PFSK-1 (cell line): ENCODE results near the gene PCDHGA4.

ENCODE experiments used
- FOXP2 ChIP-seq: optimal IDR thresholded peaks from 2 replicates; pipeline ENCODE3; 2011; ENCODE audit warnings: borderline replicate concordance, control low read depth, inconsistent platforms; ENCODE audit not compliant: insufficient read depth; ENCODE audit errors: extremely low read length, extremely low read depth
- POLR2AphosphoS5 ChIP-seq: IDR thresholded peaks from 2 replicates; pipeline ENCODE4 v1.6.1; 2012; ENCODE audit warnings: low read depth, mild to moderate bottlenecking, control low read depth, low read length, moderate library complexity
- SIN3A ChIP-seq: IDR thresholded peaks from 2 replicates; pipeline ENCODE4 v1.6.1; 2012; ENCODE audit warnings: mild to moderate bottlenecking, low read length, moderate library complexity, borderline replicate concordance; ENCODE audit not compliant: insufficient read depth
- TAF1 ChIP-seq: IDR thresholded peaks from 2 replicates; pipeline ENCODE4 v1.6.1; 2012; ENCODE audit warnings: low read length, control low read depth, borderline replicate concordance; ENCODE audit not compliant: insufficient read depth
- TF ChIP-seq, protein P1 (sequence below), 2 experiments: IDR thresholded peaks; 2 replicates each; pipeline versions ENCODE4 v1.6.1 to v1.8.0; 2011 to 2012; ENCODE audit warnings: low read depth in 2 of 2, low read length in 2 of 2, control low read depth in 1 of 2, inconsistent platforms in 1 of 2, mild to moderate bottlenecking in 1 of 2, moderate library complexity in 1 of 2; ENCODE audit not compliant: insufficient read depth in 1 of 2

Gene PCDHGA4

DNA sequence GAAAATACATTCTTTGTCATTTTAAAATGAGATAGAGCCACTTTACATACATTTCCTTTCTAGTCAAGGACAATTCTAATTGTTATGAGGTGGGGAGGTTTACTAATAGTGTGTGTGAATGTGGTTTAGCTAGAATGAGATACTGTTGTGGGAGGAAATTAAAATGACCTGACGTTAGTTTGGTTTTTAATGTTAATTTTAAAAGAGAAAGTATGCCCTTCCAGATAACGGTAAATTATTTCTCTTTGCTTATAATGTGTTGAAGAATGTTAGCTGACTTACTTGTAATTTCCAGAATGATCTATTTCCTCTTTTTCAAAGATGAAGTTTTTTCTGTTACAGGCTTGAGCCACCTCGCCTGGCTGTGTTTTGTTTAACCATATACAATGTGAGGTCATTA is 32.6 kb upstream of the PCDHGA4 start:
- TF ChIP-seq, protein P1, sequence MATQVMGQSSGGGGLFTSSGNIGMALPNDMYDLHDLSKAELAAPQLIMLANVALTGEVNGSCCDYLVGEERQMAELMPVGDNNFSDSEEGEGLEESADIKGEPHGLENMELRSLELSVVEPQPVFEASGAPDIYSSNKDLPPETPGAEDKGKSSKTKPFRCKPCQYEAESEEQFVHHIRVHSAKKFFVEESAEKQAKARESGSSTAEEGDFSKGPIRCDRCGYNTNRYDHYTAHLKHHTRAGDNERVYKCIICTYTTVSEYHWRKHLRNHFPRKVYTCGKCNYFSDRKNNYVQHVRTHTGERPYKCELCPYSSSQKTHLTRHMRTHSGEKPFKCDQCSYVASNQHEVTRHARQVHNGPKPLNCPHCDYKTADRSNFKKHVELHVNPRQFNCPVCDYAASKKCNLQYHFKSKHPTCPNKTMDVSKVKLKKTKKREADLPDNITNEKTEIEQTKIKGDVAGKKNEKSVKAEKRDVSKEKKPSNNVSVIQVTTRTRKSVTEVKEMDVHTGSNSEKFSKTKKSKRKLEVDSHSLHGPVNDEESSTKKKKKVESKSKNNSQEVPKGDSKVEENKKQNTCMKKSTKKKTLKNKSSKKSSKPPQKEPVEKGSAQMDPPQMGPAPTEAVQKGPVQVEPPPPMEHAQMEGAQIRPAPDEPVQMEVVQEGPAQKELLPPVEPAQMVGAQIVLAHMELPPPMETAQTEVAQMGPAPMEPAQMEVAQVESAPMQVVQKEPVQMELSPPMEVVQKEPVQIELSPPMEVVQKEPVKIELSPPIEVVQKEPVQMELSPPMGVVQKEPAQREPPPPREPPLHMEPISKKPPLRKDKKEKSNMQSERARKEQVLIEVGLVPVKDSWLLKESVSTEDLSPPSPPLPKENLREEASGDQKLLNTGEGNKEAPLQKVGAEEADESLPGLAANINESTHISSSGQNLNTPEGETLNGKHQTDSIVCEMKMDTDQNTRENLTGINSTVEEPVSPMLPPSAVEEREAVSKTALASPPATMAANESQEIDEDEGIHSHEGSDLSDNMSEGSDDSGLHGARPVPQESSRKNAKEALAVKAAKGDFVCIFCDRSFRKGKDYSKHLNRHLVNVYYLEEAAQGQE (IDR thresholded peaks at IDR 0.05; ENCODE audit: insufficient read depth in 1 of 2, low read depth in 2 of 2, low read length in 2 of 2) = no peak
- no peak for TF ChIP-seq POLR2AphosphoS5

DNA sequence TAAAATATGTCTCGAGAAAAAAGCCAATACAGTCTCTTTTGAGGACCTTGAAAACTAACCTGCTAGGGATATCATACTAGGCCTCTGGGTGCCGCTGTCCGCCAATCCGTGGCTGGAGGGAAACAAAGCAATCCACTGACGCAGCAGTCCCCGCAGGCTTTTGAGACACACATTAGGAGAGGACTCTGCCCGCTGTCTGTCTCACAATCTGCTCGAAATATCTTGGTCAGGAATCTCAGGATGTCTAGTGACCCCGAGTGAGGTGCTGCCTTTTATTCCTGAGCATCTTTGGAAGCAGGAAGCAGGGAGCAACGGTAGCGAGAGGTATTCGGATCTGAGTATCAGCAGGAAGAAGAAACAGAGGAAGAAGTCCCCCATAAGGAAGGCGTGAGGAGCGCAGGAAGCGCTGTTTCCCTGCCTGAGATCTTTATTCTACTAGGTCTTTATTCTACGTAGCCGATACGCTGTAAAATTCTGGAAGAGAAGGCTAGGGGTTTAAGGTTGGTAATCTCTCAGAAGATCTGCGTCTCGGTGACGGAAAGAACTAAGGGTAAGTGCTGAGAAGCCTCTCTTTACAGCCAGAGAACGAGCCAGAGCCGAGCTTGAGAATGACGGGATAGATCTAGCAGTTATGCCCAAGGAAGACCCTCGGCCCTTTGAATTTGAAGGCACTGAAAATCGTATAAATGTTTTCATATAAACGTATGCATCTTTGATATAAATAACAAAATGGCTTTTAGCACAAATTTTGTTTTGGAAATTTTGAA is 28.6 kb upstream of the PCDHGA4 start:
- TF ChIP-seq FOXP2 (no peak), TAF1 (peak; percentile 26; the same call in 1 of the 2 replicates), POLR2AphosphoS5 (peak; percentile 84)

DNA sequence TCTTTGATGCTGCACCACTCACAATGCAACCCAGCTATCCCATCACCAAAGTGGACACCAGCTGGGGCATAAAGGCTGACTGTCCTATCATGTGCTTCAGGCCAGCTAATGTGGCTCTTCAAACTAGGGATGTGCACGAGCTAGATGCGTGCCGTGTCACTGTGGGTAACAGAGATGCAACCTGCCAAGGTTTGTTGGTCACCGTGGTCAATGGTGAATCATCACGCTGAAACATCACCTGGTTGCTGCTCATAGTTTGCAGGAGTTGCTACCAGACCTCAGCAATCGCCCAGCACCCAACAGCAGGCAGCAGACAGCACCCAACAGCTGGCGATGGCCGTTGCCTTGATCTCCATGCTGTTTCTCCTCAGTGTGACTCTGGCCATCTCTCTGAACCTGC is 26.6 kb upstream of the PCDHGA4 start:
- TF ChIP-seq POLR2AphosphoS5 = no peak
- TF ChIP-seq TAF1 = no peak
- TF ChIP-seq, protein P1 (IDR thresholded peaks at IDR 0.05; ENCODE audit: insufficient read depth in 1 of 2, low read depth in 2 of 2, low read length in 2 of 2) = no peak
- TF ChIP-seq SIN3A = no peak
- no peak for TF ChIP-seq FOXP2

DNA sequence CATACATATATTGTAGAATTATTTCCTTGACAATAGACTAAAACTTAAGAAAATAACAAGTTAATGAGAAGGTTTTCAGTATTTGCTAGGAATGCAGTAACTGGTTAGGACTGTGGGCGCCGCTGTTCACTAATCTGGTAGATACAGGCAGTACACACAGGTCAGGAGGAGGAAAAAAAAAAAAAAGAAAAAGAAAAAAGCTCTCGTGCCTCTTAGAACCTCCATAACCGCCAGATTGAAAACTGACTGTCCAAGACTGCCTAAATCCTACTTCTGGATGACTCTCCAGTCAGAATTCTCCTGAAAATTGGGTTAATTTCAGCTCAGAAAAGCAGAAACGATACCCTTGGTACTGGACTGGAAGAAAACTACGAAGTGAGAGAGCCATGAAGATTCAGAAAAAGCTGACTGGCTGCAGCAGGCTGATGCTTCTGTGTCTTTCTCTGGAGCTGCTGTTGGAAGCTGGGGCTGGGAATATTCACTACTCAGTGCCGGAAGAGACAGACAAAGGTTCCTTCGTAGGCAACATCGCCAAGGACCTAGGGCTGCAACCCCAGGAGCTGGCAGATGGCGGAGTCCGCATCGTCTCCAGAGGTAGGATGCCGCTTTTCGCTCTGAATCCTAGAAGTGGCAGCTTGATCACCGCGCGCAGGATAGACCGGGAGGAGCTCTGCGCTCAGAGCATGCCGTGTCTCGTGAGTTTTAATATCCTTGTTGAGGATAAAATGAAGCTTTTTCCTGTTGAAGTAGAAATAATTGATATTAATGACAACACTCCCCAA is 24.3 kb upstream of the PCDHGA4 start, which contains the start of gene PCDHGA1:
Gene PCDHGA1 (plus strand): TSS at position 216 of the 782 bp plus-strand sequence.
- TF ChIP-seq FOXP2 = no peak
- no peak for TF ChIP-seq SIN3A
- no peak for TF ChIP-seq POLR2AphosphoS5
- TF ChIP-seq TAF1 = no peak
- TF ChIP-seq, protein P1 (IDR thresholded peaks at IDR 0.05; ENCODE audit: insufficient read depth in 1 of 2, low read depth in 2 of 2, low read length in 2 of 2) = no peak

DNA sequence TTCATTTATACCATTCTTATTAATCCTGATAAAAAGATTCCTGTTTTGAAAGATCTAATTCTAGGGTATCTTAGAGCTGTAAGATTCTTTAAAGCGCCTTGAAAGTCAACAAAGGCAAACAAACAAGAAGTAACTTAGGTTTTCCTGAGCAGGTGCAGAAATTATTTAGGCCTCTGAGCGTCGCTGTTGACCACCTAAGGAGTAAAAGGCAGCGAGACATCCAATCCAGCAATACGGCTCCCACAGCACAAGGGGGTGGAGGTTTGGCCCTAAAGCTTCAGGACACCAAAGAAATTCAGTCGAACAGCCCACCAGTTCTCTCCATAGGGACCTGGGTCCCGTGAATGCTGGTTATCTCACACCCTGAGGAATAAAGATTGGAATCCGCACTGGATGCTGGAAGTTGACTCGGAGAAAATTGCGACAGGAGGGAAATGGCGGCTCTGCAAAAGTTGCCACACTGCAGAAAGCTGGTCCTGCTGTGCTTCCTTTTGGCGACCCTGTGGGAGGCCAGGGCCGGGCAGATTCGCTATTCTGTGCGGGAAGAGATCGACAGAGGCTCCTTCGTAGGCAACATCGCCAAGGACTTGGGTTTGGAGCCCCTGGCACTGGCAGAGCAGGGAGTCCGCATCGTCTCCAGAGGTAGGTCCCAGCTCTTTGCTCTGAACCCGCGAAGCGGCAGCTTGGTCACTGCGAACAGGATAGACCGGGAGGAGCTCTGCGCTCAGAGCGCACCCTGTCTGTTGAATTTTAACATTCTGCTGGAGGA is 16.1 kb upstream of the PCDHGA4 start, which contains the start of gene PCDHGA2:
Gene PCDHGA2 (plus strand): TSS at position 223 of the 769 bp plus-strand sequence.
- TF ChIP-seq POLR2AphosphoS5 = no peak
- no peak for TF ChIP-seq SIN3A
- TF ChIP-seq, protein P1 (IDR thresholded peaks at IDR 0.05; ENCODE audit: insufficient read depth in 1 of 2, low read depth in 2 of 2, low read length in 2 of 2) = no peak
- TF ChIP-seq FOXP2 = no peak
- TF ChIP-seq TAF1 = no peak
